GM23248 (cell line): ENCODE data around the gene RUNX1.

Experiments
- EZH2 ChIP-seq: fragments of 200-600 bp; sonication (generic); IDR thresholded peaks from 2 replicates; pipeline ENCODE4 v1.6.1; 2018; ENCODE audit warnings: antibody characterized with exemption, mild to moderate bottlenecking; ENCODE audit not compliant: insufficient read depth, poor library complexity, severe bottlenecking
- EZH2phosphoT487 ChIP-seq: fragments of 200-600 bp; sonication (generic); IDR thresholded peaks from 2 replicates; pipeline ENCODE4 v1.6.1; 2018; ENCODE audit warnings: antibody characterized with exemption, moderate library complexity, mild to moderate bottlenecking, low read depth; ENCODE audit not compliant: insufficient read depth

GRCh38 chr21:34794686-34795085, 254.4 kb downstream of the RUNX1 start:
- no peak for TF ChIP-seq EZH2
- no peak for TF ChIP-seq EZH2phosphoT487
